GM18867 (cell line): ENCODE results near the gene LEKR1.

Experiments
- ATAC-seq: cut with Tn5 transposase; IDR thresholded peaks from one replicate; pipeline ENCODE4 v1.9.1; 2021; ENCODE audit warnings: mild to moderate bottlenecking, moderate library complexity; ENCODE audit not compliant: unreplicated experiment

LEKR1 gene

DNA sequence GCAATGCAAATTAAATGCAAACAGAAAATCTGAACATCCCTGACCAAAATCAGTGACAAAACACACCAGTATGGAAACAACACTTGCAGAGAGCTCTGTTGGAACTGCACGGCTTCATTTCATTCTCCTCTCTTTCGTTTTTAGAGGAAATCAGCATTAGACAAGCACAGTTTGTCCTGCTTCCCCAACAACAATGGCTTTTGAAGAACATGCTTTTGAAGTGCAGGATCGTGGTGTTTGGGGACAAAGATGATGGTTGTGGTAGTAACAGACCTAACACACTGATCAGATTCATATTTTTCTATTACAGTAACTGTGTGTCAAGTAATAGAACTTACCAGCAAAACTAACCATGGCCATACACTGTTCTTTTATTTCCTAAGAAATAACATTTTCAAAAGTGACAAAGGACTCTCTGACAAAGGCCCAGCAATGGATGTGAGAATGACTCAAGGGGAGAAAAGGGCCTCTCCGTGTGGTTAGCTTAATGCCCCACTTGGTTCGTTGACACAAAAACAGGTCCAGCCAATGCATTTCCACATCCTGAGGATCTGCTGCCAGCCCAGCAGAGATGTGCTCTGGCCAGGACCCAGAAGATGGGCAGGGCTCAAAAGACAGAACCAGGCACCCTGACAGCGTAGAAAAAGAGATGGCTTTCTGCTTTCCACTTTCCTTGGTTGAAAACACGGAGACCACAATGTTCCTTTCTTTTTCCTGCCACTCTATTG lies 249.7 kb downstream of the LEKR1 start:
- no peak for ATAC-seq

DNA sequence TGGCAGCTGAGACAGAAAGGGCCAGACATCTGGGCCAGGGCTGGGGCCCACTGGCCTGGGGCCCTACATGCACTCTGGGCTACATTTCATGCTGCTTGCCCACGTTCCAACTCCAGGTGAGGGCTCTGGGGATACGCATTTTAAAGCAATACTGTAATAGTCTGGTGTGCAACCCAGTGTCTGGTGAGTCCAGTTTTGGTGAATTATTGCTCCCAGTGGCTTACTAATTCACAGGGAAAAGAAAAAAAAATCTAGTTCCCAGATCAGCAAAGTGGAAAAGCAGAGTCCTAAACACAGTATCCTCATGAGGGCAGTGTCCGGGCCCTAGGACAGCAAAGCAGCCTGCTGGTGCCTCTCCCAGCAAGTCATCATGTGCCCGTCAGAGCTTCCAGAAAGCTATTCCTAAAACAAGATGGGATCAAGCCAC lies 251.4 kb downstream of the LEKR1 start:
- ATAC-seq: no peak

DNA sequence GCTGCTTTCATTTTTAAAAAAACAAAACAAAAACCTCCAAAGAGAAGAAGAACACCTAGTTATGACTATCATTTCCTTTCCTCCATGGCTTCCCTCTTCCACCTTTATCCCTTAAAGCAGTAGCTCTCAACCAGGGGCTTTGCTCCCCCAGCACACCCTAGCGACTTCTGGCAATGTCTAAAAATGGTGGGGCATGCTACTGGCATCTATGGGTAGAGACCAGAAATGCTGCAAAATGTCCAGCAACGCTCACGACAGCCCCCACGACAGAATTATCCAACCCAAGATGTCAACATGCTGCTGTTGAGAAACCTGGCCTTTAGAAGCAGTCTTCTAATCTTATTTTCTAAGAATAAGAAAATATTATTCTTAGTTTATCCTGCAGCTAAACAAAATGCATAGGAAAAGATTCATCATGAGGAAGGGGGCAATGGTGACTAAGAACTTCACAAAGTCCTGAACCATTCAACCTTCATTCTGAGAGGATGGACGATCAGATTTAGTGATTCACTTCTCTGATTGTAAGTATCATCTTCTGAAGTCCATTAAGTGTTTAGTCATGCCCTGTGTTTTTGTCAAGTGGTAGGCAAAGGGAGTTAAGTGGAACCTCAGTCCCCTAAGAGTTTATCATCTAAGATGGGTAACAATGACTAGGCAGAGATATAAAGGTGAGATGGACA lies 252.1 kb downstream of the LEKR1 start:
- ATAC-seq: no peak

DNA sequence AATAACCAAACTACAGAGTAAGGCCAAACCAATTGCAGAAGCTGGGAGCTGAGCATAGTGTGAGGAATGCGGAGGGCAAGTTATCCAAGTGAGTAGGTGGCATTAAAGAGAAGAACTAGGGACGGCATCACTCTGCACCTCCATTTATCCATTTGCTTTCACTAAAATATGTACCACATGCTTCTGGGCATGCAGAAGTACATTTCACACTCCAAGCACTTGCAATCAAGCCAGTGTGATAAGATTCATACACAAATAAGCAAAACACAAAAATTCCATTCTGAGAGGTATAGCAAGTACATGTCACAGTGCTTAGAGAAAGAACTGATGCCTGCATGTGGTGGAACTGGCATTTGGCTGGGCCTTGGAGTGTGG lies 252.6 kb downstream of the LEKR1 start:
- no peak for ATAC-seq

DNA sequence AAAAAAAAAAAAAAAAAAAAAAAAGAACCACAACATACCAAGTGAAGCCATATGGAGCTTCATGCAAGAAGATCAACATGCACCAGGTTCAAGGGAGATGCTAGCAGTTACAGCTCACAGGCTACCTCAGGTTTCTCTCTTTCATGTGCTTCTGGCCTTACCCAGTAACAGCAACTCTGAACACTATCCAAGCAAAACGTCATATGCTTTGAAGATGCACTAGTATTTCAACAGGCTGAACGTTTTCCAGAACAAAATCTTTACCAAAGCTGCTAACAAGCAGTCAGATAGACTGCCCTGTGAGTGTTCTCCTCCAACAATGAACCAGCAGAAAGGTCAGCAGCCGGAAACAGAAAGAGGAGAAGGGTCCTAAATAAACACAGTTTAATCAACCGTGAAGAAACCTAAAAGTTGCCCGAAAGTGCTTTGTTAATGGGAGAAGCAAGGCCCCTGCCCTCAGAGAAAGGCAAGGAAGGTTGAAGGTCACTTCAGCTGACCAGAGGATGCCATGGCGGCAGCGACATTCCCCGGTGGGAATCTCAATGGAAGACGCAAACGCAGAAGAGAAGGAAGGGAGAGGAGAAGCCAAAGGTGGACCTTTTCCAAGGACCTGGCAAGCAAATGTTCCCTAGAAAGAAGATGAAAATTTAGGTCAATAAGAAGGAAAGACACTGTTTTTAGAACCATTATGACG lies 253.7 kb downstream of the LEKR1 start:
- no peak for ATAC-seq

DNA sequence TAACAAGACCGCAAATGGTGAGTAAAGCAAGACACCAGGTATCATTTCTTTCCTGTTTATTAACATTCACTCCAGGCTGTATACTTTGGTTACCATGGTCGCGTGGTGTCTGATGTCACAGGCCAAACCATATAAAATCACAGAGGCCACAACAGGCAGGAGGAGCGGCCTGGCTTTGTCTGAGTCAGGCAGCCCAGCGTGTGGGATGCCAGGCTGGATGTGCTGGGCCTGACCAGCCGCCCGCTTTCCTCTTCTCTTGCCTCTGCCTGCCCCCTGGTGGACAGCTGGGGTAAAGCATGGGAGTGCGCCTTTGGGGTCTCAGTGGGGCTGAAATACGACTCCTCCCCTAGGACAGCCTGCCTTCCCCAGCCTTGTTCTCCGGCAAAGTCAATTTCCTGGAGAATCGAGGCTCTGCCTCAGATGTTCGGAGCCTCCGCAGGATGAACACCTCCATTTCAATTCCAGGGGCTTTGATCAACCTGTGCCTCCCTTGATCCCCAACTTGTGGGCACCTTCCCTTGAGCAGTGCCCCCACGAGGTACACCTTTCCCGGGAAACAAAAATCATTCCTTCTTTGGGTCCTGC lies 255.6 kb downstream of the LEKR1 start:
- ATAC-seq: peak; percentile 78

DNA sequence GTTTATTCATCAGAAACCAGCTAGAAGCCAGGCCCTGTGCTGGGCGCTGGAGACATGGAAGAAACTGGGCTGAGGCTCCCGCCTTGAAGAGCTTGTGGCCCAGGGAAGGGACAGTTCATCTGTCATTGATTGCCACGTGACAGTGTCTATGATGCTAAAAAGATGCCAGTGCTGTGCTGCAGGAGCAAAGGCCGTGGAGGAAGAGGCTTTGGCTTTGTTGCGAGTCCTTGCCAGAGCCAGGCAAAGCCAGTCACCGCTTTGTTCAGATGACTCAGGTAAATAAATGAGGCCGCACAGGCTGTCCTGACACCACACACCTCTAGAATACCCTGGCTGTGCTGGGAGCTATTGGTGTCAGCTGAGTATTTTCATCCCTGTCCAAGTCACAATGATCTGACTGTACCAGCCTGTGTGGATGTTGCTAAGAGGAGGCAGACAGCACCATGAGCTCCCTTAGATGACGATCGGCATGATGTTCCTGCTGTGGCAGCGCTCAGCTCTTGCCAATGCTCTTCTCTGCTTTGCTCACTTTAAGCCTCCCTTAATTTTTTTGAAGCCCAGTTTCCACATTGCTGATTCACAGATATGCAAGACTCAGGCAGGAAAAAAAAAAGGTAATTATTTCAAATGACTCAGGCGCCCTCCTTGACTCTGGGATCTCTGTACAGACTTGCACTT lies 256.3 kb downstream of the LEKR1 start:
- ATAC-seq: no peak

DNA sequence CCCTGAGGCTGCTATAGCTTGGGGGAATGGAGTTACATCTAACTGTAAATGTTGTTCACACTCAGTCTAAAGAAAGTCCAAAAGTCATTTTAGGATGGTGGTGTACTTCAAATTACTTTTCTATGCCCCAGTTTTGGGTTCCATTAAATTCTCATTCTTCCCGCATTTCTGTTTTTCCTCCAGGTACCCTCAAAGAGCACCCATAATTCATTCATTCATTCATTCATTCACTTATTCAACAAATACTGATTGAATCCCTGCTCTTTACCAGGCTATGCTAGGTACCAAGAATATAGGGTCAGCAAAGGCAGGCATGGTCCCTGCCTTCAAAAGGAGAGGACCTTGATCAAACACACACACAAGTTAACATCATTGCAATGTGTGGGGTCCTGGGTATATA lies 257.7 kb downstream of the LEKR1 start:
- ATAC-seq: no peak

DNA sequence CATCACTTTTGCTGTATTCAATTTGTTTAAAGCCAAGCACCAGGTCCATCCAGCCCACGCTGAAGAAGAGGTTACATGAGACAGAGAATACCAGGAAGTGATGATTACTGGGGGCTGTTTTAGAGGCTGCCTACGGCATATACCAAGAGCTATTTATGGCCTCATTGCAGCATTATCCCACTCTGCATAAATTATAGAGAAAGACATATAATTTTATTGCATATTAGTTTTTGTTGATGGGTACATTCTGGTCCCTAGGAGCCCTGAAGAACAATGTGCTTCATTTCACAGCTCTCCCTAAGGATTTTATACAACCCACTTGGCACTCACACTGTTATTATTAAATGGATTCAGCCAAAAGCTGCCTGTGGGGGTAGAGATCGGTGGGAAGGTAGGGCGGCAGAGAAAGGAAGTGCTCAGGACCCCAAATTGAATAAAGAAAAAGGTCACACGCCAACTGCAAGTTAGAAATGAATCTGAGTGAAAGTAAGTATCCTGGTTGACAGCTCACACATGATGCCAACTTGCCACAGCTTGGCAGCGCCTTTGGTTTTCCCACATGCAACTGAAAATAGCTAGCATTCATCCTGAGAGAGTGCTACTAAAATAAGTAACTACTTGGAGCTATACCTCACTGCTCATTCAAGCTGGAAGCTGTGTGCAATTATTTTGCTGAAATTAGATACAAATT lies 260.1 kb downstream of the LEKR1 start:
- ATAC-seq: no peak

DNA sequence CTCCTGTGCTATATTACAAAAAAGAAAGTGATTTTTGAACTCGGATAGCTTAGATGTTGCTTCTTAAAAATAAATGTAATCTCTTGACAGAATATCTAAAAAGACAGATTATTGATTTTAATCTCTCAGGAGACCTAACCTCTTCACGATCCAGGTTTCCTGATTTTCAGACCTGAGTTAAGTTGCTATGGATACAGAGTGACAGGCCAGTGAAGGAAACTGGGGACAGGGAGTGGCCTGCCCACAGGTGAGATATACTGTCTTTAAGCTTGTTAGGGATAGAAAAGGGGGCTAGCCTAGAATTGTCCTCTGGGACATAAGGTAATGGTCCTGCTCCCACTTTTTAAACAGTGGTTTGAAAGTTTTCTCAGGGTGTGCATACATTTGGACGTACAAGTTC lies 260.6 kb downstream of the LEKR1 start:
- ATAC-seq: no peak

DNA sequence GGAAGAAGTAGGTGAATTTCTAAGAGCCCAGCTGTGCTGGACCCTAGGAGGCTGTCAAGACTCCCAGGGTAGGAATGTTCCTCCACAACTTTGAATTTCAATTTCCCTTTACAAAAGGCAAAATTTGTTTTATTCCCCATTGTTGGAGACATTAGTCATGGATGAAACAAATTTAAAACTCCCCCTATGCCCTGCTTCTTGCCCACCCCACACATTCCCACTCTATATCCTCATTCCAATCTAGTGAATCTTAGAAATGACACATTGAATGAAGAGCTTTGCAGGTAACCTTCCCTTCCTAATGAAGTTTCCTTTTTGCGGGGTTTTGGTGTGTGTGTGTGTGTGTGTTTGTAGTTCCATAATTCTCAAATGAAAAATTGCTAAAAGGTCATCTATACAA lies 261.2 kb downstream of the LEKR1 start:
- ATAC-seq: no peak

DNA sequence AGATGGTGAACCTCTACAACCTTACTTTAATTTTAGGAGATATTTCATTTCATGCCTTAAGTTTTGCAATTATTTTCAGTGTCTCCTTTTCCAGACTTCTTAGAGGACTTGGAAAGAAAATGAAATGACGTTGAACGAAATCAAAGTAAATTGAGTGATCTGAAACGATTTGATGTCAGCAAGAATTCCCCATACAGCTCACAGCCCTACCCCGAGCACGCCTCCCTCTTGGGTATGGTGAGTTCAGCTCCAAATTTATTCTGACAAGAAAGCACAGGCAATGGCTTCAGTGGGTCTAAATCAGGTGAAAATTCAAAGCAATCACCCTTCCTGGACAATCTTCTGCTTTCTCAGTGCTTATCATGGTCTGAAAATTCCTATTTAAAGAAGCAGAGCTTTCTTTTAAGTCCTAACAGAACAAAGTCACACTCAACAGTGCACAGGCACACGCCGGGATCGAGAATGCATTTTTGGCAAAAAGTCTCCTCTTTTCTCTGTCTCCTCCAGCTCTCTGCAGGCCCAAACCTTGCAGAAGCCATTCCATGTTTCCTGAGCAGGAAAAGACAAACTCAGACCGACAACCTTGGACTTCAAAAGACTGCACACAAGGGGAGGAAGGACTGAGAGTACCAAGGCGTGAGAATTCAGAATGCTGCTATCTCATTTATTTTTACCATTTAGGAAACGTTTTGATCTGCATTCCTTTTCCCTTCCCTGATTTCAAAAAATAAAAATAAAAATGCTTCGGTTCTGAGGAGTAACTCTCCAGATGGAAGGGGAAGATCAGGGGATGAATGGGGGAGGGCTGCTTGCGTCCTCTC lies 261.8 kb downstream of the LEKR1 start:
- no peak for ATAC-seq

DNA sequence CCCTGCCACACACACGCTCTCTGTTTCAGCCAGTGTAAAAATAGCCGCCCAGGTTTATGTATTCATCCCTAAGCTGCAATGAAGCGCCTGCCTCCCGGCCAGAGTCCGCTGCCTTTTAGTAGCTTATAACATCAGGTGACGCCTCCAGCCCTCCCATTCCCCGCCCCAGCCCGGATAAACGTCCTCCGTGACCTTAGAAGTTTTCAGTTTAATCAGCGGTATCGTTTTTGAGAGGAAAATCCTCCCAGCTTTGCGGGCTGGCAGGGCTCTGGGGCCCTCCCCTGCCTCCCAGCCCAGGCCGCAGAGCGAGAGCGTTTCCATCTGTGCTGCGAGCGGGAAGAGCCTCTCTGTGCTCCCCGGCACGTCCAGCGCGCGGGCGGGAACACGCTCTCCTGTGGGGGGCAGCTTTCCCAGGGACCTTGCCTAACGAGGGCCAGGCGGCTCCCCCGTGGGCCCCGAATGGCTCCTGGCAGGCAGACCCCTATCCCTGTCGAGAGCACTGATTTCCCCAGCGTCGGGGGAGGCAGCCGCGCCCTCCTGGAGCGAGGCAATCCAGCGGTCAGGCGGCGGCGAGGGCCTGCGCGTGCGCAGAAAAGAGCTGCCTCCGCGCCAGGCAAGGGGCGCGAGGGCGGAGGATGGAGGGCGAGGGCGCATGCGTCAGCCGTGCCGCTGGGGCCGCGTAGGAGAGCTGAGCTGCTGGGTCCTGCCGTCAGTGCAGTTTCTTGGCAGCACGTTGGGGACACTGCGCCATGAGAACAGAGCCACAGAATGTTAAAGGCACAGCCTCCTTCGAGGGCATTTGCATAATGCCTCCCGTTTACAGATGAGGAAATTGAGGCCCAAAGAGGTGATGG lies 262.7 kb downstream of the LEKR1 start:
- ATAC-seq: peak; percentile 72

DNA sequence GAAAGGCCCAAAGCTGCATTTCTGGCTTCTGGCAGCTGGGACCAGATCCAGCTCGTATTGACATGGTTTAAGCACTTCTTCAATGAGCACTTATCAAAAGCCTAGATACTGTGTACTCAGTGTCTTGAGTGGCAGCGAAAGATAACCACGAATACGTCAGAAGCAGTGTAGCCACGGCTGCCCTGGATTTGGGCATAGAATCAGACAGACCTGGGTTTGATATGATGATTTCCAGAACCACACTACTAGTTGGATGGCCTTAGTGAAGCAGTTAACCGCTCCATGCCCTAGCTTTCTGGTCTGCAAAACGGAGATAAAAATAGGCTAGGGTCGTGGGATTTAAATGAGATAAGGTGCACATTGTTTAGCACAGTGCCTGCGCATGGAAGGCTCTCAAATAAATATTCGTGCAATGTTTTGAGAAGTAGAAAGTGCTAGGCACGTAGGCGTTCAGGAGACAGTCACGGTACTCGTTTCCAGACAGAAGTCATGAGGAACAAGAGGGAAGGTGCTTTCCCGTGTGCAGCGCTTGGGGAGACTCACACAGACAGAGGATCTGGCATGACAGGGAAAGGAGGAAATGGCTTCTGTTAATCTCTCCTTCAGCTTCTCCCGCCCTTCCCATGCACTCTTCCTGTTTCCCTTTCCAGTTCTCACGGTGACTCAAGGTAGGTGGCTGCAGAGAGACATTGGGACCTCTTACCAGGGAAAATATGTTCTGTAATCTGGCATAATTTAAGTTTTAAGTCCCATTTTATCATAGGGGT lies 263.5 kb downstream of the LEKR1 start:
- ATAC-seq: peak; percentile 11

DNA sequence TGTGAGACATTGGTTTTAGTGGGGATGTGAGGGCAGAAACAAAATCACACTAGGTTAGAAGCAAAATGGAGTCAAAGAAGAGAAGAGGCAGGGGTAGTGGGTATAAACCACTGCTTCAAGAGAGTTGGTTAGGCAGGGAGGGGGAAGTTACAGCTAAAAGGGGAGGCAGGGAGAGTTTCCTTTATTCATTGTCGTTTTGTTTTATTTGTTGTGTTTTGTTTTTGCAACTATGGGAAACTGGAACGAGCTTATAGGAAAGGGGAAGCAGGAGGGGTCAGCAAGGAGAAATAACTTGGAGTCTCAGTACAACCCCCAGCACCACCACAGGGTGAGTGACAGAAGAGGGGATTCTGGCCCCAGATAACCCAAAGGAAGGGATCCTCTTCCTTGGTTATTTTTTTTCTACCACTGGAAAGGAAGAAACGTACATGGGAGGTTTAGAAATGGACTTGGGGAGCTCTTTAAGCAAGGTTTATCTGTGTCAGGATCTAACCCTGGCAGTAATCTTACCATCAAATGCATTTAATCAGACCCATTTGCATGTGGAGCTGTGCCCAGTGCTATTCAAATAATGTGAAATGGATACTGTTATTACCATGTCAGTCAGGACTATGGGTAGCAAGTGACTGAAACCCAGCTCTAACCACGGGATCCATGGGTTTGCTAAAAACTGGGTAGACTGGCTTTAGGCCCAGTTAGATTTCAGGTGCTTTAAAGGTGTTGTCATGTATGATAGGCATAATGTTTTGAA lies 265.1 kb downstream of the LEKR1 start:
- no peak for ATAC-seq

DNA sequence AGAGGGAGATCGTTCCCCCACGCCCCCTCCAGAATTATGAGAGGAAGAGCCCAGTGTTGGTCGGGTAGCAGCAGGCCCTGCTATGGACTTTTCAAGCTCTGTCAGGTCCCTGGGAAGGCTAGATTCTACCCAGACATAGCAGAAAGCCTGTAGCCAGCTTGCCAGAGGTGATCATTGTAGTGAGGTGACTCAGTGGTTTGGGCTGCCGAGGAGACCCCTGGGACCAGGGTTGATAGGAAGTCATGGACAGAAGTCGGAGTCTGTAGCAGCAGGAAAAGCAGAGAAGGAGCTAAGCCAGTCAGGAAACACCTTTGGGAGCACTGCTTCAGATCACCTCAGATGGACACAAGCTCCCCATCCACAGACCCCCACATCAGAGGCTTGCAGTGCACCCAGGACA lies 266.1 kb downstream of the LEKR1 start:
- ATAC-seq: no peak

DNA sequence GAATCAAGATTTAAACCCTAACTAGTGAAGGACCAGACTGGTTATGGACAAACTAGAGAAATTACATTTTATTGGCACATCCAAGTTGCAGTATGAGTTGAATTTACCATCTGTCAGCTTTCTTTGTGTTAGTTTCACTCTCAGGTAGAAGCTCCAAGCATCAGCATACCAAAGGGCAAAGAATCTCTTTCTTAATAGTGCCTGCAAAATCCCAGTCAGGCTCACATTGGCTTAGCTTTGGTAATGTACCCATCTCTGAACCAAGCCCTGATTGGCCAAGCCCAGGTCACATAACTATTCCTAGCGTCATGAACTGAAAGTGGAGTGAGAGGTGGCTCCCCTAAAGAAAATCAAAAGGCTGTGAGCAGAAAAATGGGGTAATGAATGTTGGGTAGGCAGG lies 266.9 kb downstream of the LEKR1 start:
- ATAC-seq: peak; percentile 24
